ENCODE results near the gene TEKT1. TPM values are rescaled to one million over a fixed set of nuclear protein-coding genes. Genes with fewer than 3 reads are reported as not detected.

Gene TEKT1
- total and polyA plus RNA-seq, 9 of the 15 experiments (the other 6 are each of a cell fraction or from before 2014, with no cell fraction given): 0.06 TPM; not detected in 8

GRCh38 chr17:6761779-6762178 lies 69.8 kb downstream of the TEKT1 start (continued):
- TF ChIP-seq U2AF1 (optimal IDR thresholded peaks at IDR 0.05; ENCODE audit: low read depth, low read length): no peak
- no peak for TF ChIP-seq ZNF75A (CRISPR knock-in tag; IDR thresholded peaks at IDR 0.05)
- TF ChIP-seq BRF2 (IDR thresholded peaks at IDR 0.05; ENCODE audit: borderline replicate concordance, insufficient read depth, insufficient read length): no peak
- TF ChIP-seq PREB (CRISPR knock-in tag; IDR thresholded peaks at IDR 0.05): no peak

- POLR2A ChIA-PET: no interaction called here
- no peak for DNase-seq (ENCODE audit: extremely low read depth in 1 of 4, low spot score in 3 of 4)
- H3K9me3 ChIP-seq (replicated peaks; ENCODE audit: control insufficient read depth, insufficient read depth, low read depth, low read length): no peaks in the 10 kb centered on the region
- CTCF ChIA-PET (ENCODE audit: low intra/inter-chr PET ratio): no interaction called here
- H4K20me1 ChIP-seq (replicated peaks; ENCODE audit: control insufficient read depth, insufficient read depth, low read length): no peaks in the 10 kb centered on the region
- H3K27ac ChIP-seq (ENCODE audit: extremely low read depth, low read depth, low read length): no peak overlapping the region
- ATAC-seq: no peak
- H3K36me3 ChIP-seq (ENCODE audit: control insufficient read depth, insufficient read depth, low read length): no peaks in the 10 kb centered on the region
- no peaks in the 10 kb centered on the region for H3K9me1 ChIP-seq (ENCODE audit: control insufficient read depth, insufficient read depth, low read length)
- 35% methylated on average over 2 of the region's 2 CpGs for WGBS (ENCODE audit: insufficient coverage, low coverage, missing lambda C conversion rate)
- intact Hi-C loops (cut with micrococcal nuclease): loop anchor here (5.0 kb wide), 1 partner anchor 265 kb away; the partner anchor contains the start of gene BCL6B
- no TSS peak for BruUV-seq (replicated peaks)
- peaks cover 0 to 3% of the 10 kb centered on the region in 2 experiments; a peak in 1 of 5 replicates for H3K4me1 ChIP-seq (replicated peaks in 1 of 2; ENCODE audit: control insufficient read depth in 2 of 2, insufficient read depth in 2 of 2, low read length in 2 of 2)
- in situ Hi-C loops (cut with MboI): no loop called here
- peaks cover 0 to 14% of the 10 kb centered on the region in 2 experiments; a peak in 3 of 5 replicates for H3K27me3 ChIP-seq (ENCODE audit: control insufficient read depth in 2 of 2, insufficient read depth in 2 of 2, low read length in 2 of 2)
- no peak for FAIRE-seq
- H3K9ac ChIP-seq (ENCODE audit: insufficient read depth in 1 of 2, low read depth in 2 of 2, low read length in 2 of 2): no peak overlapping the region
- H2AFZ ChIP-seq (ENCODE audit: low read depth, low read length): no peak overlapping the region
- H3K4me2 ChIP-seq (ENCODE audit: insufficient read depth, low read length): no peak overlapping the region
- no peaks in the 10 kb centered on the region for H3K79me2 ChIP-seq (ENCODE audit: control insufficient read depth, insufficient read depth, low read length)
- H3K4me3 ChIP-seq: no peak overlapping the region
- TF ChIP-seq ZBTB12 (CRISPR knock-in tag; IDR thresholded peaks at IDR 0.05): no peak
- no peak for TF ChIP-seq NR2C2 (CRISPR knock-in tag; IDR thresholded peaks at IDR 0.05)
- TF ChIP-seq NR2C2 (tag; IDR thresholded peaks at IDR 0.05): no peak
- no peak for TF ChIP-seq ZNF318 (IDR thresholded peaks at IDR 0.05; ENCODE audit: borderline replicate concordance in 1 of 2, low read depth in 1 of 2)
- TF ChIP-seq ZNF347 (CRISPR knock-in tag; IDR thresholded peaks at IDR 0.05; ENCODE audit: low read depth): no peak
Measured at GRCh38 chr17:6757747-6758146, 73.8 kb downstream of the TEKT1 start.
